ENCODE results near the gene GYS2. TPM values are rescaled to one million over a fixed set of nuclear protein-coding genes. Genes with fewer than 3 reads are reported as not detected.

GYS2 gene
- total and polyA plus RNA-seq, 2 experiments from 2014 or later = 0.16 to 0.27 TPM

- DNase-seq (ENCODE audit: low spot score) = no peak
- Histone ChIP-seq H3K4me2 (no peak overlapping the region), H3K9me2 (replicated peaks; ENCODE audit: insufficient read depth) (no peaks in the 10 kb centered on the region), H3K79me2 (no peaks in the 10 kb centered on the region), H3K9me3 (ENCODE audit: low read depth) (no peaks in the 10 kb centered on the region), H3K27me3 (no peaks in the 10 kb centered on the region), H3K4me1 (ENCODE audit: insufficient read depth) (no peaks in the 10 kb centered on the region), H3K4me3 (no peak overlapping the region), H3K27ac (no peak overlapping the region), H2AFZ (no peak overlapping the region), H4K20me1 (ENCODE audit: insufficient read depth, poor library complexity, severe bottlenecking) (no peaks in the 10 kb centered on the region), H3K36me3 (replicated peaks; ENCODE audit: insufficient read depth, low read depth) (no peaks in the 10 kb centered on the region)
- WGBS (ENCODE audit: low lambda C conversion rate, missing lambda C conversion rate) = 81% methylated on average over 2 of the region's 2 CpGs
- TF ChIP-seq CTCF (IDR thresholded peaks at IDR 0.05; ENCODE audit: poor library complexity) (no peak), EZH2 (IDR thresholded peaks at IDR 0.05; ENCODE audit: borderline replicate concordance) (no peak), EZH2phosphoT487 (IDR thresholded peaks at IDR 0.05; ENCODE audit: low read depth, severe bottlenecking, unreplicated experiment) (no peak)
Measured at GRCh38 chr12:21545557-21545956, 59.1 kb downstream of the GYS2 start.

- Histone ChIP-seq H3K79me2 (no peaks in the 10 kb centered on the region), H2AFZ (no peak overlapping the region), H3K4me1 (ENCODE audit: insufficient read depth) (no peaks in the 10 kb centered on the region), H3K27me3 (no peaks in the 10 kb centered on the region), H3K4me2 (no peak overlapping the region), H3K27ac (no peak overlapping the region), H4K20me1 (ENCODE audit: insufficient read depth, poor library complexity, severe bottlenecking) (no peaks in the 10 kb centered on the region), H3K36me3 (replicated peaks; ENCODE audit: insufficient read depth, low read depth) (no peaks in the 10 kb centered on the region), H3K9me2 (replicated peaks; ENCODE audit: insufficient read depth) (no peaks in the 10 kb centered on the region), H3K9me3 (ENCODE audit: low read depth) (no peaks in the 10 kb centered on the region), H3K4me3 (no peak overlapping the region)
- no peak for DNase-seq (ENCODE audit: low spot score)
- no peak for TF ChIP-seq EZH2 (IDR thresholded peaks at IDR 0.05; ENCODE audit: borderline replicate concordance)
- no peak for TF ChIP-seq EZH2phosphoT487 (IDR thresholded peaks at IDR 0.05; ENCODE audit: low read depth, severe bottlenecking, unreplicated experiment)
- TF ChIP-seq CTCF (IDR thresholded peaks at IDR 0.05; ENCODE audit: poor library complexity) = no peak
Measured at GRCh38 chr12:21543151-21543550, 61.5 kb downstream of the GYS2 start.

- WGBS (ENCODE audit: low lambda C conversion rate, missing lambda C conversion rate) = 88% methylated on average over 5 of the region's 5 CpGs
- TF ChIP-seq CTCF (IDR thresholded peaks at IDR 0.05; ENCODE audit: poor library complexity) = no peak
- no peak for TF ChIP-seq EZH2 (IDR thresholded peaks at IDR 0.05; ENCODE audit: borderline replicate concordance)
- no peak for TF ChIP-seq EZH2phosphoT487 (IDR thresholded peaks at IDR 0.05; ENCODE audit: low read depth, severe bottlenecking, unreplicated experiment)
Measured at GRCh38 chr12:21542403-21542802, 62.2 kb downstream of the GYS2 start.

GRCh38 chr12:21541773-21542172, 62.9 kb downstream of the GYS2 start:
- DNase-seq (ENCODE audit: low spot score) = no peak
- TF ChIP-seq CTCF (IDR thresholded peaks at IDR 0.05; ENCODE audit: poor library complexity) = no peak
- no peak for TF ChIP-seq EZH2phosphoT487 (IDR thresholded peaks at IDR 0.05; ENCODE audit: low read depth, severe bottlenecking, unreplicated experiment)
- no peak for TF ChIP-seq EZH2 (IDR thresholded peaks at IDR 0.05; ENCODE audit: borderline replicate concordance)
- no peaks in the 10 kb centered on the region for H3K36me3 ChIP-seq (replicated peaks; ENCODE audit: insufficient read depth, low read depth)
- H4K20me1 ChIP-seq (ENCODE audit: insufficient read depth, poor library complexity, severe bottlenecking) = no peaks in the 10 kb centered on the region
- H2AFZ ChIP-seq = no peak overlapping the region
- H3K9me3 ChIP-seq (ENCODE audit: low read depth) = no peaks in the 10 kb centered on the region
- no peaks in the 10 kb centered on the region for H3K4me1 ChIP-seq (ENCODE audit: insufficient read depth)
- H3K4me2 ChIP-seq = no peak overlapping the region
- no peak overlapping the region for H3K4me3 ChIP-seq
- no peaks in the 10 kb centered on the region for H3K79me2 ChIP-seq
- no peaks in the 10 kb centered on the region for H3K9me2 ChIP-seq (replicated peaks; ENCODE audit: insufficient read depth)
- no peak overlapping the region for H3K27ac ChIP-seq
- 65% methylated on average over 6 of the region's 6 CpGs for WGBS (ENCODE audit: low lambda C conversion rate, missing lambda C conversion rate)
- H3K27me3 ChIP-seq = no peaks in the 10 kb centered on the region

More at GRCh38 chr12:21542403-21542802, 62.2 kb downstream of the GYS2 start:
- no peaks in the 10 kb centered on the region for H3K4me1 ChIP-seq (ENCODE audit: insufficient read depth)
- H2AFZ ChIP-seq = no peak overlapping the region
- no peak overlapping the region for H3K4me3 ChIP-seq
- no peak for DNase-seq (ENCODE audit: low spot score)
- no peaks in the 10 kb centered on the region for H4K20me1 ChIP-seq (ENCODE audit: insufficient read depth, poor library complexity, severe bottlenecking)
- no peak overlapping the region for H3K4me2 ChIP-seq
- H3K9me3 ChIP-seq (ENCODE audit: low read depth) = no peaks in the 10 kb centered on the region
- no peaks in the 10 kb centered on the region for H3K79me2 ChIP-seq
- no peaks in the 10 kb centered on the region for H3K36me3 ChIP-seq (replicated peaks; ENCODE audit: insufficient read depth, low read depth)
- H3K9me2 ChIP-seq (replicated peaks; ENCODE audit: insufficient read depth) = no peaks in the 10 kb centered on the region
- no peak overlapping the region for H3K27ac ChIP-seq
- H3K27me3 ChIP-seq = no peaks in the 10 kb centered on the region
